HepG2 (cell line): ENCODE data around the gene GNA15. TPM values are rescaled to one million over a fixed set of nuclear protein-coding genes. Genes with fewer than 3 reads are reported as not detected.

Experiments used
- ATAC-seq: fragments of 200-7000 bp; cut with Tn5 transposase; 3 replicates; pipeline ENCODE4 v1.9.1; 2020; ENCODE audit warnings: mild to moderate bottlenecking, moderate library complexity
- BruUV-seq: library from RNA; stranded (reverse); fragments of 400-500 nt; replicated peaks from 2 replicates; lab custom pipeline; 2021; lab: Mats Ljungman, UMichigan
- CTCF ChIA-PET: fragments of 300-600 bp; formaldehyde crosslinking; extraction: SDS; loops from one replicate; lab custom pipeline; 2021; ENCODE audit warnings: low total read pairs, inconsistent platforms, low intra/inter-chr PET ratio; lab: Yijun Ruan, JAX
- POLR2A ChIA-PET: fragments of 350-600 bp; sonication (Branson Sonifier 250); formaldehyde crosslinking; loops from one replicate; lab custom pipeline; 2020; ENCODE audit warnings: antibody characterized with exemption, inconsistent platforms; lab: Yijun Ruan, JAX
- DNase-seq: peaks from one replicate; pipeline ENCODE4 v3.0.0-alpha.2; 2015; ENCODE audit warnings: low spot score
- FAIRE-seq: peaks from 3 replicates; lab custom pipeline; 2011; peaks lifted over from hg19 to GRCh38; lab: Jason Lieb, UNC
- H2AFZ ChIP-seq: one replicate; pipeline ENCODE4 v1.6.1; 2011; ENCODE audit warnings: low read length, inconsistent platforms
- H3K27ac ChIP-seq: fragments of 300-600 bp; 3 replicates; pipeline ENCODE4 v1.8.0; 2011; ENCODE audit warnings: mixed run types, mild to moderate bottlenecking, mixed read lengths, low read length, inconsistent platforms; ENCODE audit not compliant: insufficient read depth; ENCODE audit errors: extremely low read length
- H3K27me3 ChIP-seq, 2 experiments: fragments of 200-600 bp in 1 of 2; 2 replicates in 1 of 2; 3 replicates in 1 of 2; pipeline versions ENCODE4 v1.6.0 to v1.8.0; 2011; ENCODE audit warnings: low read length in 2 of 2, mild to moderate bottlenecking in 2 of 2, moderate library complexity in 2 of 2, inconsistent platforms in 1 of 2; ENCODE audit not compliant: insufficient read depth in 2 of 2, control insufficient read depth in 1 of 2
- H3K36me3 ChIP-seq, 2 experiments: fragments of 200-600 bp in 1 of 2; replicated peaks in 1 of 2; 2 replicates in 1 of 2; 3 replicates in 1 of 2; pipeline versions ENCODE4 v1.5.1 to v1.8.0; 2011; ENCODE audit warnings: low read length in 2 of 2, inconsistent platforms in 1 of 2; ENCODE audit not compliant: insufficient read depth in 2 of 2, control insufficient read depth in 1 of 2
- H3K4me1 ChIP-seq: 2 replicates; pipeline ENCODE4 v1.5.1; 2012; ENCODE audit warnings: low read length, inconsistent platforms; ENCODE audit not compliant: insufficient read depth
- H3K4me2 ChIP-seq: 2 replicates; pipeline ENCODE4 v1.6.0; 2011; ENCODE audit warnings: low read depth, low read length, inconsistent platforms
- H3K4me3 ChIP-seq, 3 experiments: fragments of 200-600 bp in 1 of 3; sonication (generic), shearing (Covaris generic) in 1 of 3; replicated peaks in 1 of 3; 2 replicates each; pipeline ENCODE4 v1.5.1; 2011 to 2016; ENCODE audit warnings: low read length in 3 of 3, inconsistent platforms in 2 of 3, low read depth in 2 of 3, mild to moderate bottlenecking in 2 of 3, control low read depth in 1 of 3, mixed read lengths in 1 of 3; ENCODE audit not compliant: insufficient read depth in 1 of 3
- H3K79me2 ChIP-seq: one replicate; pipeline ENCODE4 v1.6.1; 2011; ENCODE audit warnings: low read length, inconsistent platforms; ENCODE audit not compliant: insufficient read depth
- H3K9ac ChIP-seq: 2 replicates; pipeline ENCODE4 v1.6.0; 2011; ENCODE audit warnings: mild to moderate bottlenecking, low read depth, low read length, inconsistent platforms; ENCODE audit not compliant: insufficient read depth
- H3K9me3 ChIP-seq: 2 replicates; pipeline ENCODE4 v1.5.1; 2012; ENCODE audit warnings: mild to moderate bottlenecking, low read length
- H4K20me1 ChIP-seq: 2 replicates; pipeline ENCODE4 v1.6.0; 2011; ENCODE audit warnings: inconsistent platforms, mild to moderate bottlenecking, low read length, moderate library complexity; ENCODE audit not compliant: insufficient read depth
- PATZ1 ChIP-seq: sonication (generic); formaldehyde crosslinking; IDR thresholded peaks from 2 replicates; pipeline ENCODE4 v1.4.0; 2020; ENCODE audit warnings: missing genetic modification reagents
- ZNF124 ChIP-seq: sonication (generic); formaldehyde crosslinking; IDR thresholded peaks from 2 replicates; pipeline ENCODE4 v1.4.0; 2020; ENCODE audit warnings: missing genetic modification reagents
- ZSCAN9 ChIP-seq: IDR thresholded peaks from 2 replicates; pipeline ENCODE4 v1.6.1; 2016; ENCODE audit warnings: borderline replicate concordance
- WGBS: methylation state at CpG from one replicate; pipeline ENCODE4 v1.1.6; 2017; ENCODE audit warnings: low lambda C conversion rate; 5-methylcytosine and 5-hydroxymethylcytosine counted together
- in situ Hi-C: cut with HindIII; loops from 2 replicates; pipeline ENCODE4 v1.10.0; 2017; ENCODE audit warnings: low pct_unique_long_range_greater_than_20kb; ENCODE audit not compliant: extremely low pct_ligation_motif_present
- intact Hi-C: fragments of 100-400 bp; cut with micrococcal nuclease; formaldehyde crosslinking; loops from one replicate; pipeline ENCODE4 v1.10.0; 2022; ENCODE audit not compliant: unreplicated experiment
- polyA plus RNA-seq, 8 experiments: library from polyadenylated mRNA; depleted of rRNA in 3 of 8; stranded (reverse) in 7 of 8; unstranded in 1 of 8; fragments of >200 nt; fragmentation: Illumina TruSeq in 4 of 8; extraction: Trizol in 4 of 8; gene quantifications; 2 replicates each; pipeline versions ENCODE4 v1.2.1 to v1.2.3, GENCODE V29; 2011 to 2016; ENCODE audit warnings: low read depth in 4 of 8, missing spikeins in 1 of 8, mixed read lengths in 1 of 8; ENCODE audit not compliant: insufficient read depth in 1 of 8
- total RNA-seq, 5 experiments: library from RNA; depleted of rRNA; stranded (reverse); fragments of >200 nt; fragmentation: Illumina TruSeq; extraction: Trizol; gene quantifications; 2 replicates each; pipeline ENCODE4 v1.2.3, GENCODE V29; 2016; ENCODE audit warnings: low read depth in 1 of 5
- TF ChIP-seq, protein P1 (sequence below): sonication (generic); formaldehyde crosslinking; IDR thresholded peaks from 2 replicates; pipeline ENCODE4 v1.5.0; 2020; ENCODE audit warnings: mild to moderate bottlenecking, missing genetic modification reagents
- TF ChIP-seq, protein P2 (sequence below): sonication (generic); formaldehyde crosslinking; IDR thresholded peaks from 2 replicates; pipeline ENCODE4 v1.5.0; 2020; ENCODE audit warnings: mild to moderate bottlenecking, missing genetic modification reagents
- TF ChIP-seq, protein P3 (sequence below): IDR thresholded peaks from 2 replicates; pipeline ENCODE4 v1.6.1; 2016; ENCODE audit warnings: low read depth, control low read depth
- TF ChIP-seq, protein P4 (sequence below): sonication (generic); formaldehyde crosslinking; IDR thresholded peaks from 2 replicates; pipeline ENCODE4 v1.4.0; 2020; ENCODE audit warnings: missing genetic modification reagents

GNA15 gene
- total and polyA plus RNA-seq, 2 of the 13 experiments (the other 11 are each of a cell fraction or from before 2014, with no cell fraction given): not detected

GRCh38 chr19:3185461-3186159 lies 49.8 kb downstream of the GNA15 start, which contains the start of gene NCLN:
Gene NCLN (plus strand): TSS chr19:3185930. CDS start chr19:3186031, 101 bp downstream.
- peak within 1 kb of the TSS; percentile 71 for H3K27ac ChIP-seq
- peaks cover 2 to 6% of the 10 kb centered on the region in 2 experiments; a peak in 3 of 5 replicates for H3K36me3 ChIP-seq
- ChIA-PET POLR2A (interaction anchor here (1.6 kb wide), 1 partner anchor 89 kb away, joined by 3 read pairs; no protein-coding TSS in a partner anchor), CTCF (no interaction called here)
- peak within 1 kb of the TSS; percentile 96 for H2AFZ ChIP-seq
- H4K20me1 ChIP-seq: peaks cover 7% of the 10 kb centered on the region; the same call in 1 of the 2 replicates
- FAIRE-seq (peak; percentile 98), ATAC-seq (peak; percentile 84), DNase-seq (peak; percentile 90)
- H3K4me2 ChIP-seq: peak within 1 kb of the TSS; percentile 95
- BruUV-seq: no TSS peak
- no peaks in the 10 kb centered on the region for H3K27me3 ChIP-seq
- intact Hi-C loops: no loop called here
- H3K4me1 ChIP-seq: peaks cover 32% of the 10 kb centered on the region
- H3K79me2 ChIP-seq: peaks cover 43% of the 10 kb centered on the region
- WGBS: 1% methylated on average over 29 of the region's 69 CpGs
- no peaks in the 10 kb centered on the region for H3K9me3 ChIP-seq
- in situ Hi-C loops: no loop called here
- H3K4me3 ChIP-seq: peak within 1 kb of the TSS; percentile 88 to 98 (median 93)
- H3K9ac ChIP-seq: peak within 1 kb of the TSS; percentile 88
- TF ChIP-seq, protein P1, sequence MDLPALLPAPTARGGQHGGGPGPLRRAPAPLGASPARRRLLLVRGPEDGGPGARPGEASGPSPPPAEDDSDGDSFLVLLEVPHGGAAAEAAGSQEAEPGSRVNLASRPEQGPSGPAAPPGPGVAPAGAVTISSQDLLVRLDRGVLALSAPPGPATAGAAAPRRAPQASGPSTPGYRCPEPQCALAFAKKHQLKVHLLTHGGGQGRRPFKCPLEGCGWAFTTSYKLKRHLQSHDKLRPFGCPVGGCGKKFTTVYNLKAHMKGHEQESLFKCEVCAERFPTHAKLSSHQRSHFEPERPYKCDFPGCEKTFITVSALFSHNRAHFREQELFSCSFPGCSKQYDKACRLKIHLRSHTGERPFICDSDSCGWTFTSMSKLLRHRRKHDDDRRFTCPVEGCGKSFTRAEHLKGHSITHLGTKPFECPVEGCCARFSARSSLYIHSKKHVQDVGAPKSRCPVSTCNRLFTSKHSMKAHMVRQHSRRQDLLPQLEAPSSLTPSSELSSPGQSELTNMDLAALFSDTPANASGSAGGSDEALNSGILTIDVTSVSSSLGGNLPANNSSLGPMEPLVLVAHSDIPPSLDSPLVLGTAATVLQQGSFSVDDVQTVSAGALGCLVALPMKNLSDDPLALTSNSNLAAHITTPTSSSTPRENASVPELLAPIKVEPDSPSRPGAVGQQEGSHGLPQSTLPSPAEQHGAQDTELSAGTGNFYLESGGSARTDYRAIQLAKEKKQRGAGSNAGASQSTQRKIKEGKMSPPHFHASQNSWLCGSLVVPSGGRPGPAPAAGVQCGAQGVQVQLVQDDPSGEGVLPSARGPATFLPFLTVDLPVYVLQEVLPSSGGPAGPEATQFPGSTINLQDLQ (CRISPR knock-in tag): peak; percentile 76; the same call in 1 of the 2 replicates
- TF ChIP-seq ZNF124 (CRISPR knock-in tag) (no peak; the same call in 1 of the 2 replicates), PATZ1 (peak; percentile 15; the same call in 1 of the 2 replicates), ZSCAN9 (CRISPR knock-in tag) (peak; percentile 19; the same call in 1 of the 2 replicates)
- TF ChIP-seq, protein P2, sequence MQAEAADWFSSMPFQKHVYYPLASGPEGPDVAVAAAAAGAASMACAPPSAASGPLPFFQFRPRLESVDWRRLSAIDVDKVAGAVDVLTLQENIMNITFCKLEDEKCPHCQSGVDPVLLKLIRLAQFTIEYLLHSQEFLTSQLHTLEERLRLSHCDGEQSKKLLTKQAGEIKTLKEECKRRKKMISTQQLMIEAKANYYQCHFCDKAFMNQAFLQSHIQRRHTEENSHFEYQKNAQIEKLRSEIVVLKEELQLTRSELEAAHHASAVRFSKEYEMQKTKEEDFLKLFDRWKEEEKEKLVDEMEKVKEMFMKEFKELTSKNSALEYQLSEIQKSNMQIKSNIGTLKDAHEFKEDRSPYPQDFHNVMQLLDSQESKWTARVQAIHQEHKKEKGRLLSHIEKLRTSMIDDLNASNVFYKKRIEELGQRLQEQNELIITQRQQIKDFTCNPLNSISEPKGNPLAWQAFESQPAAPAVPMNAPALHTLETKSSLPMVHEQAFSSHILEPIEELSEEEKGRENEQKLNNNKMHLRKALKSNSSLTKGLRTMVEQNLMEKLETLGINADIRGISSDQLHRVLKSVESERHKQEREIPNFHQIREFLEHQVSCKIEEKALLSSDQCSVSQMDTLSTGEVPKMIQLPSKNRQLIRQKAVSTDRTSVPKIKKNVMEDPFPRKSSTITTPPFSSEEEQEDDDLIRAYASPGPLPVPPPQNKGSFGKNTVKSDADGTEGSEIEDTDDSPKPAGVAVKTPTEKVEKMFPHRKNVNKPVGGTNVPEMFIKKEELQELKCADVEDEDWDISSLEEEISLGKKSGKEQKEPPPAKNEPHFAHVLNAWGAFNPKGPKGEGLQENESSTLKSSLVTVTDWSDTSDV (CRISPR knock-in tag): no peak
- TF ChIP-seq, protein P3, sequence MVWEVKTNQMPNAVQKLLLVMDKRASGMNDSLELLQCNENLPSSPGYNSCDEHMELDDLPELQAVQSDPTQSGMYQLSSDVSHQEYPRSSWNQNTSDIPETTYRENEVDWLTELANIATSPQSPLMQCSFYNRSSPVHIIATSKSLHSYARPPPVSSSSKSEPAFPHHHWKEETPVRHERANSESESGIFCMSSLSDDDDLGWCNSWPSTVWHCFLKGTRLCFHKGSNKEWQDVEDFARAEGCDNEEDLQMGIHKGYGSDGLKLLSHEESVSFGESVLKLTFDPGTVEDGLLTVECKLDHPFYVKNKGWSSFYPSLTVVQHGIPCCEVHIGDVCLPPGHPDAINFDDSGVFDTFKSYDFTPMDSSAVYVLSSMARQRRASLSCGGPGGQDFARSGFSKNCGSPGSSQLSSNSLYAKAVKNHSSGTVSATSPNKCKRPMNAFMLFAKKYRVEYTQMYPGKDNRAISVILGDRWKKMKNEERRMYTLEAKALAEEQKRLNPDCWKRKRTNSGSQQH (CRISPR knock-in tag): peak; percentile 20; the same call in 1 of the 2 replicates
- TF ChIP-seq, protein P4, sequence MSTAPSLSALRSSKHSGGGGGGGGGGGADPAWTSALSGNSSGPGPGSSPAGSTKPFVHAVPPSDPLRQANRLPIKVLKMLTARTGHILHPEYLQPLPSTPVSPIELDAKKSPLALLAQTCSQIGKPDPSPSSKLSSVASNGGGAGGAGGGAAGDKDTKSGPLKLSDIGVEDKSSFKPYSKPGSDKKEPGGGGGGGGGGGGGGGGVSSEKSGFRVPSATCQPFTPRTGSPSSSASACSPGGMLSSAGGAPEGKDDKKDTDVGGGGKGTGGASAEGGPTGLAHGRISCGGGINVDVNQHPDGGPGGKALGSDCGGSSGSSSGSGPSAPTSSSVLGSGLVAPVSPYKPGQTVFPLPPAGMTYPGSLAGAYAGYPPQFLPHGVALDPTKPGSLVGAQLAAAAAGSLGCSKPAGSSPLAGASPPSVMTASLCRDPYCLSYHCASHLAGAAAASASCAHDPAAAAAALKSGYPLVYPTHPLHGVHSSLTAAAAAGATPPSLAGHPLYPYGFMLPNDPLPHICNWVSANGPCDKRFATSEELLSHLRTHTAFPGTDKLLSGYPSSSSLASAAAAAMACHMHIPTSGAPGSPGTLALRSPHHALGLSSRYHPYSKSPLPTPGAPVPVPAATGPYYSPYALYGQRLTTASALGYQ (CRISPR knock-in tag): peak; percentile 41; the same call in 1 of the 2 replicates
